ENCODE results near the gene BCR. TPM values are rescaled to one million over a fixed set of nuclear protein-coding genes. Genes with fewer than 3 reads are reported as not detected.

BCR gene
- polyA plus RNA-seq, 1 donor (not counting 4 experiments of a cell fraction or from before 2014, with no cell fraction given): 25.8 TPM

- Histone ChIP-seq H3K9me3 (ENCODE audit: control insufficient read depth, low read depth, low read length) (no peaks in the 10 kb centered on the region), H3K4me2 (ENCODE audit: control insufficient read depth, extremely low read depth, insufficient read depth, low read depth, low read length) (no peak overlapping the region), H3K4me3 (ENCODE audit: control insufficient read depth in 2 of 3, extremely low read depth in 1 of 3, insufficient read depth in 2 of 3, low read depth in 1 of 3, low read length in 3 of 3) (no peak overlapping the region), H4K20me1 (ENCODE audit: control insufficient read depth, extremely low read depth, insufficient read depth, low read length) (peaks cover 8% of the 10 kb centered on the region), H3K79me2 (ENCODE audit: control insufficient read depth, insufficient read depth, low read length) (peaks cover 90% of the 10 kb centered on the region), H3K4me1 (ENCODE audit: control insufficient read depth, extremely low read depth, insufficient read depth, low read length) (peaks cover 15% of the 10 kb centered on the region), H3K9ac (ENCODE audit: control insufficient read depth, extremely low read depth, insufficient read depth, low read length) (no peak overlapping the region), H2AFZ (ENCODE audit: control insufficient read depth, low read length) (no peak overlapping the region), H3K36me3 (ENCODE audit: control insufficient read depth in 2 of 2, extremely low read depth in 1 of 2, insufficient read depth in 2 of 2, low read length in 2 of 2) (peaks cover 0 to 12% of the 10 kb centered on the region in 2 experiments), H3K27ac (ENCODE audit: control insufficient read depth, insufficient read depth, low read length) (no peak overlapping the region), H3K27me3 (ENCODE audit: control insufficient read depth, extremely low read depth, insufficient read depth, low read length) (no peaks in the 10 kb centered on the region), H3K9me1 (ENCODE audit: control insufficient read depth, extremely low read depth, insufficient read depth, low read length) (peaks cover 3% of the 10 kb centered on the region)
- dilution Hi-C loops (cut with MboI; ENCODE audit: extremely low pct_ligation_motif_present, low sequenced_read_pairs): no loop called here
- TF ChIP-seq EZH2 (IDR thresholded peaks at IDR 0.05; ENCODE audit: low read length) (no peak), CTCF (optimal IDR thresholded peaks at IDR 0.05 in 1 of 3, IDR thresholded peaks at IDR 0.05 in 1 of 3, conservative IDR thresholded peaks at IDR 0.05 in 1 of 3; ENCODE audit: extremely low read depth in 1 of 3, insufficient read depth in 2 of 3, low read length in 3 of 3) (no peak)
- no peak for DNase-seq (ENCODE audit: low read depth, low spot score)
- no peak for FAIRE-seq
Measured at GRCh38 chr22:23214398-23214797, 34.1 kb downstream of the BCR start.

- H3K27me3 ChIP-seq (ENCODE audit: control insufficient read depth, extremely low read depth, insufficient read depth, low read length): no peaks in the 10 kb centered on the region
- TF ChIP-seq CTCF (optimal IDR thresholded peaks at IDR 0.05 in 1 of 3, IDR thresholded peaks at IDR 0.05 in 1 of 3, conservative IDR thresholded peaks at IDR 0.05 in 1 of 3; ENCODE audit: extremely low read depth in 1 of 3, insufficient read depth in 2 of 3, low read length in 3 of 3): no peak
- TF ChIP-seq EZH2 (IDR thresholded peaks at IDR 0.05; ENCODE audit: low read length): no peak
- FAIRE-seq (no peak), DNase-seq (ENCODE audit: low read depth, low spot score) (peak; percentile 21)
- dilution Hi-C loops (cut with MboI; ENCODE audit: extremely low pct_ligation_motif_present, low sequenced_read_pairs): no loop called here
- no peak overlapping the region for H3K9ac ChIP-seq (ENCODE audit: control insufficient read depth, extremely low read depth, insufficient read depth, low read length)
- peaks cover 0 to 9% of the 10 kb centered on the region in 2 experiments for H3K36me3 ChIP-seq (ENCODE audit: control insufficient read depth in 2 of 2, extremely low read depth in 1 of 2, insufficient read depth in 2 of 2, low read length in 2 of 2)
- H3K27ac ChIP-seq (ENCODE audit: control insufficient read depth, insufficient read depth, low read length): no peak overlapping the region
- no peak overlapping the region for H2AFZ ChIP-seq (ENCODE audit: control insufficient read depth, low read length)
- H3K79me2 ChIP-seq (ENCODE audit: control insufficient read depth, insufficient read depth, low read length): peaks cover 88% of the 10 kb centered on the region
- H4K20me1 ChIP-seq (ENCODE audit: control insufficient read depth, extremely low read depth, insufficient read depth, low read length): peaks cover 8% of the 10 kb centered on the region
- H3K9me1 ChIP-seq (ENCODE audit: control insufficient read depth, extremely low read depth, insufficient read depth, low read length): no peaks in the 10 kb centered on the region
- no peak overlapping the region for H3K4me3 ChIP-seq (ENCODE audit: control insufficient read depth in 2 of 3, extremely low read depth in 1 of 3, insufficient read depth in 2 of 3, low read depth in 1 of 3, low read length in 3 of 3)
- H3K9me3 ChIP-seq (ENCODE audit: control insufficient read depth, low read depth, low read length): no peaks in the 10 kb centered on the region
- H3K4me2 ChIP-seq (ENCODE audit: control insufficient read depth, extremely low read depth, insufficient read depth, low read depth, low read length): peak overlapping the region; percentile 50
- peaks cover 26% of the 10 kb centered on the region for H3K4me1 ChIP-seq (ENCODE audit: control insufficient read depth, extremely low read depth, insufficient read depth, low read length)
Measured at GRCh38 chr22:23215294-23216241, 35.3 kb downstream of the BCR start.
